Fibroblast of lung (primary cell): ENCODE data around the gene UAP1. TPM values are rescaled to one million over a fixed set of nuclear protein-coding genes. Genes with fewer than 3 reads are reported as not detected.

ENCODE experiments used
- DNase-seq, 2 donors: peaks; one replicate each; pipeline versions ENCODE4 v3.0.0 to v3.0.0-alpha.2; 2010; ENCODE audit warnings: low read depth in 2 of 2
- H2AFZ ChIP-seq: 2 replicates; pipeline ENCODE4 v1.5.1; 2012; ENCODE audit warnings: low read length, control low read depth, inconsistent platforms
- H3K27ac ChIP-seq: 2 replicates; pipeline ENCODE4 v1.5.1; 2011; ENCODE audit warnings: low read length, control low read depth; ENCODE audit not compliant: insufficient read depth
- H3K27me3 ChIP-seq: 2 replicates; pipeline ENCODE4 v1.5.1; 2011; ENCODE audit warnings: mild to moderate bottlenecking, low read length; ENCODE audit not compliant: control insufficient read depth, insufficient read depth
- H3K36me3 ChIP-seq: 2 replicates; pipeline ENCODE4 v1.5.1; 2011; ENCODE audit warnings: low read length; ENCODE audit not compliant: control insufficient read depth, insufficient read depth
- H3K4me1 ChIP-seq: 2 replicates; pipeline ENCODE4 v1.5.1; 2011; ENCODE audit warnings: low read length; ENCODE audit not compliant: control insufficient read depth, insufficient read depth; ENCODE audit errors: extremely low read depth
- H3K4me2 ChIP-seq: 2 replicates; pipeline ENCODE4 v1.5.1; 2011; ENCODE audit warnings: low read length, control low read depth; ENCODE audit not compliant: insufficient read depth; ENCODE audit errors: extremely low read depth
- H3K4me3 ChIP-seq, 4 experiments: fragments of 200-600 bp in 1 of 4; sonication (generic) in 1 of 4; replicated peaks in 1 of 4; 2 replicates each; pipeline ENCODE4 v1.5.1; 2011 to 2016; ENCODE audit warnings: low read length in 4 of 4, low read depth in 3 of 4, mild to moderate bottlenecking in 3 of 4, control low read depth in 2 of 4, inconsistent platforms in 1 of 4, mixed read lengths in 1 of 4; ENCODE audit not compliant: insufficient read depth in 1 of 4; ENCODE audit errors: control extremely low read depth in 1 of 4
- H3K79me2 ChIP-seq: 2 replicates; pipeline ENCODE4 v1.5.1; 2012; ENCODE audit warnings: mild to moderate bottlenecking, low read length, inconsistent platforms; ENCODE audit not compliant: control insufficient read depth, insufficient read depth
- H3K9ac ChIP-seq: 2 replicates; pipeline ENCODE4 v1.5.1; 2011; ENCODE audit warnings: mild to moderate bottlenecking, low read length, control low read depth; ENCODE audit not compliant: insufficient read depth
- H3K9me3 ChIP-seq: 2 replicates; pipeline ENCODE4 v1.5.1; 2012; ENCODE audit warnings: low read depth, low read length; ENCODE audit not compliant: control insufficient read depth, insufficient read depth
- H4K20me1 ChIP-seq: 2 replicates; pipeline ENCODE4 v1.5.1; 2011; ENCODE audit warnings: low read length; ENCODE audit not compliant: control insufficient read depth, insufficient read depth; ENCODE audit errors: extremely low read depth
- CTCF ChIP-seq, 2 donors: IDR thresholded peaks in 1 of 2; conservative IDR thresholded peaks in 1 of 2; 1 replicate in 1 of 2; 2 replicates in 1 of 2; pipeline ENCODE4 v1.5.1; 2011 to 2012; ENCODE audit warnings: low read length in 2 of 2, control low read depth in 1 of 2, inconsistent platforms in 1 of 2, low read depth in 1 of 2, mild to moderate bottlenecking in 1 of 2
- EZH2 ChIP-seq: IDR thresholded peaks from 2 replicates; pipeline ENCODE4 v1.5.1; 2012; ENCODE audit warnings: low read length, control low read depth, mild to moderate bottlenecking; ENCODE audit errors: missing control alignments
- polyA plus RNA-seq, 2 donors: library from polyadenylated mRNA; depleted of rRNA in 1 of 2; stranded (reverse) in 1 of 2; unstranded in 1 of 2; fragments of >200 nt; gene quantifications; 2 replicates each; pipeline ENCODE4 v1.2.1, GENCODE V29; 2011 to 2012; ENCODE audit warnings: missing spikeins in 1 of 2
- total RNA-seq: library from RNA; depleted of rRNA; stranded (reverse); fragments of >200 nt; gene quantifications from 2 replicates; pipeline ENCODE4 v1.2.1, GENCODE V29; 2014

UAP1 gene
- total and polyA plus RNA-seq, 2 donors (not counting 1 experiment from before 2014, with no cell fraction given), result 81.9 to 108 TPM

DNA sequence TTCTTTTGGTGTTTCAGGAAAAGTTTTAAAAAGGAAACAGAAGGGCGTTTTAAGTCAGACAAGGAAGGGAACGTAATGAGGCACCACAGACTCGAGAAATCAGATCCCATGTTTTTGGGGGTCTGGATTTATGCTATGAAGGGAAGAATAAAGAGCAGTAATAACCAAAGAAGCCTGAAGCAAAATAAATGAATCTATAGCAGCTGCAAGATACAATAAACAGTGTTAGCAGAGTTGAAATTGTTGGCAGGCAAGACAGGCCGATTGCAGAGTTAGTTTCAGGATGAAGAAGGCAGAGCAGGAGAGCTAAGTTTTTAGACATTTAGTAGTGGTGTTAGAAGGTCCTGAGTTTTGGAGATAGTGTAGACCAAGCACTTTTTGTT lies 71.2 kb downstream of the UAP1 start:
- Histone ChIP-seq H3K9ac (peak overlapping the region; percentile 79), H3K9me3 (no peaks in the 10 kb centered on the region), H3K4me1 (peaks cover 23% of the 10 kb centered on the region), H3K4me2 (peak overlapping the region; percentile 96), H3K36me3 (no peaks in the 10 kb centered on the region), H3K4me3 (peak overlapping the region; percentile 52 to 98 (median 90)), H4K20me1 (no peaks in the 10 kb centered on the region), H3K27me3 (no peaks in the 10 kb centered on the region), H3K79me2 (peaks cover 52% of the 10 kb centered on the region), H3K27ac (peak overlapping the region; percentile 89), H2AFZ (no peak overlapping the region)
- DNase-seq, result peak; percentile 46 to 63
- TF ChIP-seq CTCF (conservative IDR thresholded peaks at IDR 0.05 in 1 of 2, IDR thresholded peaks at IDR 0.05 in 1 of 2; ENCODE audit: low read depth in 1 of 2, low read length in 2 of 2), result no peak

DNA sequence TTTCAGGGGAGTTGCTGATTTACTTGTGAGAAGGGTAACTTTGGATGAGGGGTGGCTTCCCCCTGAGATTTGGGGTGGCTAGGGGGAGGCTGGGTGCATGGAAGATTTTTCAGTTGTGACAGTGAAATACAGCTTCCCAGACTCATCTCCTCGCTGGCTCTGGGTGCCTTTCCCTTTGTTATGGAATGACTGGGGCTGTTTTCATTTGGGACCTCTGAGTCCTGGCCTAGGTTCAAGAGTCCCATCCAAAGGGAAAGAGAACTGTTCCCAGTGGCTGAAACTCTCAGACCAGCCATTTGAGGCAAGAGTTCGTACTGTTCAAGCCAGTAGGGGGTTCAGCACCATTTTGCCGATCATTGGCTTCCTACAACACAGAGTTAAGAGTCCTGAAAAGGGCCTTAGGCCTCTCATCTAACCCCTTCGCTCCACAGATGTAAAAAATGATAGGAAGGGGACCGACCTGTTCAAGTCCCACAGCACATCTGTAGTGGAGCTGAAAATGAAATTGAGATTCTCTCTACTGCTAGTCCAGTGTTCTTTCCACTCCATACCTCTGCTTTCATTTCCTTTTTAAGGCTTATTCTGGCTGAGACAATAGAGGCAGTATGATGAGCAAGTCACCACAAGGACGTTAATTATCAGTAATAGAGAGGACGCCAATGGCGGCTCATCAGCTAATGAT lies 71.7 kb downstream of the UAP1 start:
- DNase-seq, result peak; percentile 54 to 70
- peaks cover 23% of the 10 kb centered on the region for H3K4me1 ChIP-seq
- H3K9ac ChIP-seq, result peak overlapping the region; percentile 79
- H4K20me1 ChIP-seq, result peaks cover 1% of the 10 kb centered on the region
- no peaks in the 10 kb centered on the region for H3K27me3 ChIP-seq
- H3K9me3 ChIP-seq, result no peaks in the 10 kb centered on the region
- H3K79me2 ChIP-seq, result peaks cover 57% of the 10 kb centered on the region
- peak overlapping the region; percentile 89 for H3K27ac ChIP-seq
- peak overlapping the region; percentile 52 to 98 (median 90) for H3K4me3 ChIP-seq
- no peak overlapping the region for H2AFZ ChIP-seq
- H3K4me2 ChIP-seq, result peak overlapping the region; percentile 96
- no peak for TF ChIP-seq EZH2
- peak; percentile 32 for TF ChIP-seq CTCF (conservative IDR thresholded peaks at IDR 0.05 in 1 of 2, IDR thresholded peaks at IDR 0.05 in 1 of 2; ENCODE audit: low read depth in 1 of 2, low read length in 2 of 2)
- no peaks in the 10 kb centered on the region for H3K36me3 ChIP-seq

DNA sequence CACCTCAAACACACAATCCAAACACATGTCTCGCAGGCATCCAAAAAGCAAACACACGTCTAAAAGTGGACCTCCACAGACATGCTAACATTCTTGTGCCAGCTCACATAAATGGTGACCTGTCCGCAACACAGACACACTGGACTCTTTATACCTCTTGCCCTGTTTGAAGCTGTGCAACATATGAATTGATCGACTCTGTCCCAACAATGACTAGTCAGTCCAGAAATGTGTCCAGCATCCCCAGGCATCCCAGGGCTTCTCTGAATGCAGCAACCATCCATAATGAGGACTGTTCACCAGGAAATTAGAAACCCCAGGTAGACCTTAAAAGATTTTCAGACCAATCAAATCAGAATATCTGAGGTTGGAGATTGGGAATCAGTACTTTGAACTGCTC lies 73.9 kb downstream of the UAP1 start:
- no peak overlapping the region for H3K27ac ChIP-seq
- H3K4me2 ChIP-seq, result peak overlapping the region; percentile 96
- TF ChIP-seq CTCF (conservative IDR thresholded peaks at IDR 0.05 in 1 of 2, IDR thresholded peaks at IDR 0.05 in 1 of 2; ENCODE audit: low read depth in 1 of 2, low read length in 2 of 2) (no peak), EZH2 (no peak)
- peaks cover 3% of the 10 kb centered on the region for H3K36me3 ChIP-seq
- H2AFZ ChIP-seq, result no peak overlapping the region
- peak in 1 of 2 donors; percentile 18 for DNase-seq
- H3K9ac ChIP-seq, result no peak overlapping the region
- no peaks in the 10 kb centered on the region for H3K27me3 ChIP-seq
- H3K4me1 ChIP-seq, result peaks cover 9% of the 10 kb centered on the region
- peaks cover 3% of the 10 kb centered on the region for H4K20me1 ChIP-seq
- no peaks in the 10 kb centered on the region for H3K9me3 ChIP-seq
- peaks cover 79% of the 10 kb centered on the region for H3K79me2 ChIP-seq
- peak overlapping the region; percentile 52 to 98 (median 90) for H3K4me3 ChIP-seq
